ENCODE results near the gene TRERF1.

Gene TRERF1

DNA sequence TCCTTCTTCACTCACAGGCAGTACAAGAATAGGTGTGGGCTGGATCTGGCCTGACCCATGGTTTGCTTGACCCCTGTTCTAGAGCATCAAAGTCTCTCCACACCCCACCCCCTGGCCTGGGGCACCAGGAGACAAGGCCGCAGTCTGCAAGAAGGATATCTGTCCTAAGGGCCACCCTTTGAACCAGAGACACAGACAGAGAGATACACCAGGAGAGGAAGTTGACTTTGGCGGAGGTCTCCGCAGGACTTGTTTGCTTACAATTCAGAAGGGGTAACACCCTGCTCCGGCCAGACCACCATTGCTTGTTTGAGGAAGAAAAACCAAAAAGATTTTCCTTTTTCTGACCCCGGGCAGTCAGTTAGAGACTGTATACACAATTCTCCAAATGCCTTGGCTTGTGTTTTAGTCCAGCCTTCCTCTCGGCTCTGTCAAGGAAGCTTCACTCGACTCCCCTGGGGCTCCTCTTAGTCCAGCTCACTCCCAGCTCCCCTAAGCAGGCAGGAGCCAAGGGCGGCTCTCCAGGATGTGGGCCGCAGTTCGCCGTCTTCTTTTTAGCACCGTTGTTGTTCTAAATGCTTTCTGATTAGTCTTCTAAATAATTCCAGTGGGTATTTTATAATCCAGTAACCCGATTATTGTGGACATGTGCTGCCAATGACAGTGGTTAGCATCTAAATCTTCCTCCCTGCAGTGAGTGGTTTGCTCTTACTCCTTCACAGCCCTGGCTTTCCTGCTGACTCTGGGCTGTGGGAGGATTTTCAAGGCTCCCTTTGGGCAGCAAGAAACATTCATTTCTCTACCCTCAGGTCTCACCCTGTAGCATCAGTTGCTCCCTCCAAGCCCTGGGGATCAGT, 175.5 kb downstream of the TRERF1 start:
- no peak for DNase-seq
- in situ Hi-C loops (cut with HindIII; ENCODE audit: low pct_ligation_motif_present, low pct_unique_long_range_greater_than_20kb, low sequenced_read_pairs) = no loop called here

DNA sequence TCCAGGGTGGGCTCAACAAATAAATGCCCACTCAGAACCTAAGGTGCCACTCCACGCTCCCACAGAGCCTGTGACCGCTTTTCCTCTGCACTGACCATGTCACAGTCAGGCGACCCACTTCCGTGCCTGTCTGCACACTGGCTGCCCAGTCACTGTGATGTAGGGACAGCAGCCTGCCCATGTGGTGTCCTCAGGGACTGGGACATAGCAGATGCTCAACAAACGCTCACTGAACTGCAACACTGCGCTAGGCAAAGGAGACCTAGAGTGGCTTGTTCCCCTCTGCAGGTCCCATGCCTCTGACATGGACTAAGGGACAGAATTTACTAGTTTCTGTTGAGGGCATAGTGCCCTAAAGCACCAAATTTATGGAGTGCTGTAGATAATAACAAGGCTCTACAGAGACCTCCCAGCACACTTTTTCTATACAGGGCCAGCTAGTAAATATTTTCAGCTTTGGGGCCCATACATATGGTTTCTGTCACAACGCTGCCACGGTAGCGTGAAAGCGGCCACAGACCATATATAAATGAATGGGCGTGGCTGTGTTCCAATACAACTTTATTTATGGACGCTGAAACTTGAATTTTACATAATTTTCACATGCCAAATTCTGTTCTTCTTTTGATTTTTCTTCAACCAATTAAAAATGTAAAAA, 176.2 kb downstream of the TRERF1 start:
- in situ Hi-C loops (cut with HindIII; ENCODE audit: low pct_ligation_motif_present, low pct_unique_long_range_greater_than_20kb, low sequenced_read_pairs) = no loop called here

GRCh38 chr6:42274898-42275297, 176.8 kb downstream of the TRERF1 start:
- in situ Hi-C loops (cut with HindIII; ENCODE audit: low pct_ligation_motif_present, low pct_unique_long_range_greater_than_20kb, low sequenced_read_pairs) = no loop called here
- DNase-seq = no peak

More for the DNA sequence above, 176.2 kb downstream of the TRERF1 start:
- DNase-seq = no peak

DNA sequence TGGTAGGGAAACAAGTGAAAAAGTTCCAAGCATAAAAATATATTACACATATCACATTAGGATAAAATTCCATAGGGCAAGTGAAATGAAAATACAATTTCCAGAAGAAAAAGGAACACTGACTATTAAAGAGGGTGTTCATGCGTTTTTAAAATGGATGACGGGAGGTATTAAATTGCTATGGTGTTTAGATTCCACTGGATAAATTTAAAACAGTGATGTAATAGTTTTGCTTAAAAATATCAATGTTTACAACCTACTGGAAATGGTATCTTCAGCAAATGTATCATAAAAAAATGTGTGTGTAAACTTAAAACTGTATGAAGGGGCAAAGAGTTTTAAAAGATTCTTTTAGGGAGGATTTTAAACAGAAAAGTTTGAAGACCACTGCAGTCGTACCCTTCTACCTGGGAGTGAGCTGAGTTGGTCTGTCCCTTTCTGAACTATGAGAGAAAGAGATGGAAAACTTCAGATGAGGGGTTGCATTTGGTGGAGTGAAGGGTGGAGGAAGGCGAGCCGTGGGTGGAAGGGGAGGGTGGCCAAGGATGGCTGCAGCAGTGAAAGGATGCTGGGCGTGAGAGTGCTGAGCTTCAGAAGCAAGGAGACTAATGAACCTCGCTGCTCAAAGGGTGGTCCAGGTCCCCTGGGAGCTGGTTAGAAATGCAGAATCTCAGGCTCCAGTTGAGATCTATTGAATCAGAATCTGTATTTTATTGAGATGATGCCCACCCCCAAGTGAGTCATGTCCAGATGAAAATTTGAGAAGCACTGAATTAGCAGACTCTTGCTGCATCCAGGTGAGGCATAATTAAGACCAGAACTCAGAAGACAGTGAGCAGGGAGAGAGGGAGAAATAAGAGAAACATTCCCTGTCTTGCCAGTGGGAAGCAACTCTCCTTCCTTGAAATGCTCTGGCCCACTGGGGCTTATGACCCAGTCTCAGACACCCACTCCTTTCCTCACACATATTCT, 179.6 kb downstream of the TRERF1 start:
- in situ Hi-C loops (cut with HindIII; ENCODE audit: low pct_ligation_motif_present, low pct_unique_long_range_greater_than_20kb, low sequenced_read_pairs) = no loop called here

DNA sequence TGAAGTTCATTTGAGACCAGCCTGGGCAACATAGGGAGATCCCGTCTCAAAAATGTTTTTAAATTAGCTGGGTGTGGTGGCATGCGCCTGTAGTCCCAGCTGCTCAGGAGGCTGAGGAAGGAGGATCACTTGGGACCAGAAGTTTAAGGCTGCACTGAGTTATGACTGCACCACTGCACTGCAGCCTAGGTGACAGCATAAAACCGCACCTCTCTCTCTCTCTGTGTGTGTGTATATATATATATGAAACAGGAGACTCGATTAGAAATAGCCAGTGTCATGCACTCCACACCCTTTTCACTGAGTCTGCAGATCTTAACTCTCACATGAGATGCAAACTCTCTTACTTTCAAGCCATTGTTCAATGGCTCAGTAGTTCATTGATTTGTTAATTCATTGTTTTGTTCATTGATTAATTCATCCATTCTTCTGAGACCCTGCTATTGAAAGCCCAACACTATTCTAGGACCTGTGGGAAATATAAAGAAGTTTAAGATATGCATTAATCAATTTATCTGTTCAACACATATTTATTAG, 181.7 kb downstream of the TRERF1 start:
- in situ Hi-C loops (cut with HindIII; ENCODE audit: low pct_ligation_motif_present, low pct_unique_long_range_greater_than_20kb, low sequenced_read_pairs) = no loop called here
- DNase-seq = no peak

More for the DNA sequence above, 179.6 kb downstream of the TRERF1 start:
- no peak for DNase-seq

- in situ Hi-C loops (cut with HindIII; ENCODE audit: low pct_ligation_motif_present, low pct_unique_long_range_greater_than_20kb, low sequenced_read_pairs) = no loop called here
- no peak for DNase-seq
These were observed 182.2 kb downstream of the TRERF1 start for GRCh38 chr6:42269553-42269952.

- no peak for DNase-seq
- in situ Hi-C loops (cut with HindIII; ENCODE audit: low pct_ligation_motif_present, low pct_unique_long_range_greater_than_20kb, low sequenced_read_pairs) = no loop called here
These were observed 182.9 kb downstream of the TRERF1 start for GRCh38 chr6:42268835-42269204.

GRCh38 chr6:42268016-42268834, 183.5 kb downstream of the TRERF1 start:
- in situ Hi-C loops (cut with HindIII; ENCODE audit: low pct_ligation_motif_present, low pct_unique_long_range_greater_than_20kb, low sequenced_read_pairs) = no loop called here
- no peak for DNase-seq

GRCh38 chr6:42266538-42266937, 185.2 kb downstream of the TRERF1 start:
- DNase-seq = no peak
- in situ Hi-C loops (cut with HindIII; ENCODE audit: low pct_ligation_motif_present, low pct_unique_long_range_greater_than_20kb, low sequenced_read_pairs) = no loop called here

- no peak for DNase-seq
- in situ Hi-C loops (cut with HindIII; ENCODE audit: low pct_ligation_motif_present, low pct_unique_long_range_greater_than_20kb, low sequenced_read_pairs) = no loop called here
These were observed 186.8 kb downstream of the TRERF1 start for GRCh38 chr6:42264852-42265390.

DNA sequence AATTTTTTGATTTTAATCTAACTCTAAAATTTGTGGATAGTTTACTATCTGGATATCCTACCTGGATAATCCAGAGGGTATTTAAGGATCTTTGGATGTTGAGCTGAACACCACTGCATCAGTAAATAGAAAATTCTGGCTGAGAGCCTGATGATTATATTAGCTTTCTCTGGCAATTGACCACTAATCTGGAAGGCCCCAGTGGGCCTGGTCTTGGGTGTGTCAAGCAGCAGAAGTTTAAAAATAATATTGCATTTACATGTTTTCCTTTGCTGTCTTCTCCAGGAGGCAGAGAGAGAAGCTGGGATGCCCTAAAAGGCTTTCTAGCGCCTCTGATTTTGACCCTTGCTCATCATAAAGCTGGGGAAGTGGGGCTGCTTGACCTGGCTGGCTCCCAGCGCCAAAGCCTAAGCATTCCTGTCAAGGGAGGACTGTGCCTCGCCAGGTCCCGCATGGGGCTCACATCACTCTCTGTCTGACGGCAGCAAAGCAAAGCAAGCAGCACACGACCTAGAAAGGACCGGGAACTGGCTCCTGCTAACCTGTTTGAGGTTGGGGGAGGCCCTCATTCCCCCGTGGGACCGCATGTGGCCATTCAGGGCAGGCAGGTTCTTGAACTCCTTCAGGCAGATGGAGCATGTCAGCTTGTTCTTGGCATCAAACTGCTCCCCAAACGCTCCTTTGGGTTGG, 187.4 kb downstream of the TRERF1 start:
- in situ Hi-C loops (cut with HindIII; ENCODE audit: low pct_ligation_motif_present, low pct_unique_long_range_greater_than_20kb, low sequenced_read_pairs) = no loop called here
- DNase-seq = no peak

- in situ Hi-C loops (cut with HindIII; ENCODE audit: low pct_ligation_motif_present, low pct_unique_long_range_greater_than_20kb, low sequenced_read_pairs) = no loop called here
- DNase-seq = no peak
These were observed 188.5 kb downstream of the TRERF1 start for GRCh38 chr6:42263165-42263728.

DNA sequence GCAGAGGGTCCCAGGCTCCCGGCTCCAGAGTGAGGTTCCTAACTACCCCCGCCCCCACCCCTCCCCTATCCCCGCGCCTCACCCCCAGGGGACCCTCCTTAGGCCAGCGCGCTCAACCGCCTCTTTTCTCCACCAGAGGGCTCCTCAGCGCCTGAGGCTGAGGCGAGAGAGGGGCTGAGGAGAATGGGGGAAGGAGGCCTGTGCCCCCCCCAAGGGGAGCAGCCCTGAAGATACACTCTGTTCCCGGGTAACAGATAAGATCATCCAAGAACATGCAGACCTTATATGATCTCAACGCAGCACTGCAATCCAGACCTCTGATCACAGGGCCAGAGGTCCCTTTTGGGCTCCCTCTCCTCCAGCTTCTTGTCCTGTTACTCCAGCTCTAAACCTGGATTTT, 190.8 kb downstream of the TRERF1 start:
- no peak for DNase-seq
- in situ Hi-C loops (cut with HindIII; ENCODE audit: low pct_ligation_motif_present, low pct_unique_long_range_greater_than_20kb, low sequenced_read_pairs) = no loop called here

- no peak for DNase-seq
These were observed 191.3 kb downstream of the TRERF1 start for GRCh38 chr6:42260396-42260888.

GRCh38 chr6:42259841-42260395, 191.8 kb downstream of the TRERF1 start:
- DNase-seq = no peak
- in situ Hi-C loops (cut with HindIII; ENCODE audit: low pct_ligation_motif_present, low pct_unique_long_range_greater_than_20kb, low sequenced_read_pairs) = no loop called here

More at GRCh38 chr6:42260396-42260888, 191.3 kb downstream of the TRERF1 start:
- in situ Hi-C loops (cut with HindIII; ENCODE audit: low pct_ligation_motif_present, low pct_unique_long_range_greater_than_20kb, low sequenced_read_pairs) = no loop called here

- in situ Hi-C loops (cut with HindIII; ENCODE audit: low pct_ligation_motif_present, low pct_unique_long_range_greater_than_20kb, low sequenced_read_pairs) = no loop called here
- no peak for DNase-seq
These were observed 192.4 kb downstream of the TRERF1 start for GRCh38 chr6:42259286-42259685.
